ENCODE data around the gene ZNF438.

DNA sequence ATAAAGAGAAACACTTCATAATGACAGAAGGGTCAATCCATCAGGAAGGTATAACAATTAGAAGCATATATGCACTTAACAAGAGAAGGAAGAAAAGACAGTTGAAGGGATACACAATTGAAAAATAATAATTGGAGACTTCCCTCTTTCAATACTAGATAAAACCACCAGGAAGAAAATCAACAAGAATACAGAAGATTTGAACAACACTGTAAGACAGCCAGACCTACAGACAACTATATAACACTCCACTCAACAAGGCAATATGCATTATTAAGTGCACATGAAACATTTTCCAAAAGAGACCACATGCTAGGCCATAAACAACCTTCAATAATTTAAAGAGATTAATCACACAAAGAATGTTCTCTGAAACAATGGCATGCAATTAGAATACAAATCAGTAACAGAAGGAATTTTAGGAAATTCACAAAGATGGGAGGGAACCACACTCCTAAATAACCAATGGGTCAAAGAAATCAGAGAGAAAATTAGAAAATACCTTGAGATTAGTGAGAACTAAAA is 35.1 kb downstream of the ZNF438 start:
- TF ChIP-seq POLR2AphosphoS5 (IDR thresholded peaks at IDR 0.05): no peak
- TF ChIP-seq, protein P1, sequence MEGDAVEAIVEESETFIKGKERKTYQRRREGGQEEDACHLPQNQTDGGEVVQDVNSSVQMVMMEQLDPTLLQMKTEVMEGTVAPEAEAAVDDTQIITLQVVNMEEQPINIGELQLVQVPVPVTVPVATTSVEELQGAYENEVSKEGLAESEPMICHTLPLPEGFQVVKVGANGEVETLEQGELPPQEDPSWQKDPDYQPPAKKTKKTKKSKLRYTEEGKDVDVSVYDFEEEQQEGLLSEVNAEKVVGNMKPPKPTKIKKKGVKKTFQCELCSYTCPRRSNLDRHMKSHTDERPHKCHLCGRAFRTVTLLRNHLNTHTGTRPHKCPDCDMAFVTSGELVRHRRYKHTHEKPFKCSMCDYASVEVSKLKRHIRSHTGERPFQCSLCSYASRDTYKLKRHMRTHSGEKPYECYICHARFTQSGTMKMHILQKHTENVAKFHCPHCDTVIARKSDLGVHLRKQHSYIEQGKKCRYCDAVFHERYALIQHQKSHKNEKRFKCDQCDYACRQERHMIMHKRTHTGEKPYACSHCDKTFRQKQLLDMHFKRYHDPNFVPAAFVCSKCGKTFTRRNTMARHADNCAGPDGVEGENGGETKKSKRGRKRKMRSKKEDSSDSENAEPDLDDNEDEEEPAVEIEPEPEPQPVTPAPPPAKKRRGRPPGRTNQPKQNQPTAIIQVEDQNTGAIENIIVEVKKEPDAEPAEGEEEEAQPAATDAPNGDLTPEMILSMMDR (IDR thresholded peaks at IDR 0.05): no peak

Data from sigmoid colon (tissue), 4 donors.